ELR (cell line): Measurements from ENCODE around the gene SERPINE2.

Experiments used
- DNase-seq: peaks from one replicate; pipeline ENCODE4 v3.0.0-alpha.2; 2015; ENCODE audit warnings: low read depth

SERPINE2 gene

DNA sequence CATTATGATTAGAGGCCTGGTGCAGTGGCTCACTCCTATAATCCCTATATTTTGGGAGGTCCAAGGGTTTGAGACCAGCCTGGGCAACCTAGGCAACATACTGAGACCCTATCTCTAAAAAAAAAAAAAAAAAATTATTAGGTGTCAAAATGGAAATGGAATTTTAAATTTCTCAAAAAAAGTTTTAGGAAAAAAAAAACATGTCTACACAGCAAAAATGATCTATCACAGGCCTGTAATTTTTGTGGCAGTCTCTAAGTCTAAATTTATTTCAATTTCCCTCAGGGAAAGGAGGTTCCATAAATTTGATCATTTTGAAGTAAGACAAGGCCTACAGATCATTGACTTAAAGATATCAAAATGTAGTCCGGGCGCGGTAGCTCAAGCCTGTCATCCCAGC, 65.5 kb downstream of the SERPINE2 start:
- no peak for DNase-seq

DNA sequence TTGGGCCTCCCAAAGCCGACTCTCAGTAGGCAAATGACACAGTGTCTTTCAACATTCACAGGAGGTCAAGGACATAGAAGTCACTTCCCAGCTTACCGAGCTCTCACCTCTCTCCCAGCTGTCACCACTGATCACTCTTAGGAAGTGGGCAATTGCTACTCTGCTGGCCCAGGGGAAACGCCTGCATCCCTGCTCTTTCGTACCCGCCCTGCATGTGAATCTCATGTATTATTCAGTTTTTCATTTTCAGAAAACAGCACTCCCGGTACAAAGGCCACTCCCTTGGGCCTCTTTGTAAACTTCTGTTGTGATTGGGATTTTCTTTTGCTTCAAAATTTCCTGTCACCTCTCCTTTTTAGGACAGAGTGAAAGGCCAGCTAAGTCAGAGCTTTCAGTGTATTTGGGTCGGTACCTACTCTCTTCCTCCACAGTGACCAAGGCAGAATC, 66.4 kb downstream of the SERPINE2 start:
- DNase-seq: no peak

GRCh38 chr2:223971731-223972130, 67.4 kb downstream of the SERPINE2 start:
- DNase-seq: no peak

GRCh38 chr2:223970343-223971128, 68.5 kb downstream of the SERPINE2 start:
- peak; percentile 75 for DNase-seq

- DNase-seq: peak; percentile 61
These were observed 69.2 kb downstream of the SERPINE2 start for GRCh38 chr2:223969856-223970255.

DNA sequence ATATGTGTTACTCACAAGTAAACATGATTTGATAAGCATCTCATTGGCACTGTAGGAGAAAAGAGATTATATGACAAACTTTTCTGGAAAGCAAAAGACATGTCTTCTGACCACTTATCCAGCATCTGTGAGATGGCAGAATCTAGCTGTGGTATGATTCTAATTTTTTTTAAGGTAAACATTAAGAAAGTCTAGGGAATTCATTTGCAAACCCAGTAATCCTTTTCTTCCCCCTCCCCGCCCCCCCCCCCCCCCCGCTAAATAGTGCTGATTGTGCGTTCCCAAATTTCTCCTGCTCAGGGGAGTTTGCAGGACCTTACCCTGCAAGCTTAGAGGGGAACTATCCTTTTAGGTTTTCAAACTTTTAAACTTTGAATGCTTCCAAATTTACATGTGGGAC, 69.8 kb downstream of the SERPINE2 start:
- DNase-seq: no peak

- peak; percentile 69 for DNase-seq
These were observed 71.1 kb downstream of the SERPINE2 start for GRCh38 chr2:223967981-223968380.

DNA sequence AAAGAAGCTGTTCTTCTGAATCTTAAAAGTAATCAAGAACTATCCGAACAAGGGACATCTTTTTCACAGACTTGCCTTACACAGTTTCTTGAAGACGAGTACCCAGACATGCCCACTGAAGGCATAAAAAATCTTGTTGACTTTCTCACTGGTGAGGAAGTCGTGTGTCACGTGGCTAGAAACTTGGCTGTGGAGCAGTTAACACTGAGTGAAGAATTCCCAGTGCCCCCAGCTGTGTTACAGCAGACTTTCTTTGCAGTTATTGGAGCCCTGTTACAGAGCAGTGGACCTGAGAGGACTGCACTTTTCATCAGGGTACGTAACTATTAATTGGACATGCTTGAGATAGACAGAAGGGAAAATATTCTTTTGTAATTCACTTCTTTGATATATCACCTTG, 79.4 kb downstream of the SERPINE2 start:
- no peak for DNase-seq

DNA sequence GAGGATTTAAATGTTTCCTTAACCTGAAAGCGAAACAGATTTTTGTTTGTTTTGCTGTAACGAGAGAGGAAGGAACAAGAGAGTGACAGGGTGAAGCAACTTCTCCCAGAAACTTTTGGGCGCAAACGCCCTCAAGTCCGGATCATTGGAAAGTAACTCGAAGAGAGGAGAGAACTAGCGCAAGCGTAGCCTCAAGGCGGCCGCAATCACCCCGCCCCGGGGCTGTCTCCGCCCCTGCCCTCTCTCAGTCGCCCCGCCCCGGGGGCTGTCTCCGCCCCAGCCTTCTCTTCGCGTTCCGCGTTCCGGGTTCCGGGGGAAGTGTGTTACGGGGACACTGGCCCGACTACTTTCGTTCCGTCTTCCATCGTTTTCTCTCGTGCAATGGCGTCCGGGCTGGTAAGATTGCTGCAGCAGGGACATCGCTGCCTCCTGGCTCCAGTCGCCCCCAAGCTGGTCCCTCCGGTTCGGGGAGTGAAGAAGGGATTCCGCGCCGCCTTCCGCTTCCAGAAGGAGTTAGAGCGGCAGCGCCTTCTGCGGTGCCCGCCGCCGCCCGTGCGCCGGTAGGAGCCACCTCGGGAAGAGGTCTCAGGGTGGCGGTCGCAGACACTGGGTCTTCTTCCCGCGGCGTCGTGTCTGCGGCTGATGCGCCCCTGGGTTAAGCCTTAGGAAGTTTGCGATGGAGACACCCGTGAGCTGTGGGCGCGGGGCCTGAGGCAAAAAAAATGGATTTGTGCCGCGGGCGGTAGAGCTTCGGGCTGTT, 81.8 kb downstream of the SERPINE2 start, which contains the start of gene MRPL44:
Gene MRPL44, plus strand, starts transcription at position 372 of the 760 bp plus-strand sequence. Its CDS starts 10 bp downstream, at position 382.
- peak; percentile 98 for DNase-seq

GRCh38 chr2:223956300-223956699, 82.8 kb downstream of the SERPINE2 start:
- DNase-seq: no peak

GRCh38 chr2:223954401-223954800, 84.7 kb downstream of the SERPINE2 start:
- peak; percentile 90 for DNase-seq

DNA sequence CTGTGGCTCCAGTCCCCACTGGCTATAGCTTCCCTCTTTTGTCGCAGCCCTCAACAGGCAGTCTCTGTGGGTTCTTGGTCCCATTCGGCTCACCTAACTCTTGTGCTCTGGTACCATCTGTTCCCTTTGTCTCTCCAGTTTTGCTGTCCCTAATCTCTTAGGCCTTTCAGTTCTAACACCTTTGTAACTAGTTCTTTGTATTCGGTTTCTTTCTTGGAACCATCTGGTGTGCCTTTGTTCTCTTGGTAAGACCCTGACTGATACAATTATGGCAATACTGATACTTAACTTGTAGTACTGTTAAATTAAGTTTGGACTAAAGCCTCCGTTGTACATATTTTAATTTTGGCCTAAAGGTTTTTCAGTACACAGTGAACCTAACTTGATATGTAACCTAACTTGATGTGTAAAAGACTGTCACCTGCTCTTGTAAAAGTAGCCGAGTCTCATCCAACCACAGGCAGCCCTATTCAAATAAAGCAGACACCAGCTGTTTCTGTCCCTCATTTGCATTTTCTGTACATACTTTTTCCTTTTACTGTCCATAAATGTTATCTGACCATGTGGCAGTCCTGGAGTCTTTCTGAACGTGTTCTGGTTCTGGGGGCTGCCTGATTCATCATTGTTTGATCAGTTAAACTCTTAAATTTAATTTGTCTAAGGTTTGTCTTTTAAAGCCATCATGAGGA, 86.7 kb downstream of the SERPINE2 start:
- DNase-seq: no peak

DNA sequence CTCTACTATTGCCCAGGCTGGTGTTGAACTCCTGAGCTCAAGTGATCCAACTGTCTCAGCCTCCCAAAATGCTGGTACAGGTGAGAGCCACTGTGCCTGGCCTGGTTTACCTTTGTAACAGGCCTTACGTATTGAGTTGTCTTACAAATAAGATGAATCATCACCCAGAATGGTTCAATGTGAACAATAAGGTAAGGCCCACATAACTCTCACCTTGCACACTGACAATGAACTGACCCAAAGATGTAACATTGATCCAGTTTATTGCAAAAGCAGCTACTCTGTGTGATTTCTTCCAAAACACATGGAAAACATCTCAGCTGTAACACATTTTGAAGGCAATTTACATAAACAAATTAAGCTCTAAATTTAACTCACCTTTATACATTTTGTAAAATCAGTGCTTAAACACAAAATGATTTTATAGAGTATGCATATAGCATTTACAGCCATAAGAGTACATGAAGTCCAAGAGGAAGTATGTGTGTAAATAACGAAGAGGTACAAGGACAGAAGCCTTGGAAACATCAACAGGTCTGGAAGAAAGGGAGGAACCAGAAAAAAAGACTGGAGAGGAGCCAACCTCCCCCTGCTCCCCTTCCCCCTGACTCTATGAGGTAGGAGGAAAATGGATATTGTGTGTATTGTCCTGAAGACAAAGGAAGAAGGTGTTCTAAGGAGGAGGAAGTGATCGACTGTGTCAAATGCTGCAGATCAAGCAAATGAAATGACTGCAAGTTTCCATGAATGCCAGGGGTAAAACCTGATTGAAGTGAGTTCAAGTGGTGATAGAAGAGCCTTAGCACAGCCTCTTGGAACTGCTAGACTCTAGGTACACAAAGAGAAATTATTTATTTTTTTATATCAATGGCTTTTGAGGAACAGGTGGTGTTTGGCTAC, 88.4 kb downstream of the SERPINE2 start:
- DNase-seq: no peak

DNA sequence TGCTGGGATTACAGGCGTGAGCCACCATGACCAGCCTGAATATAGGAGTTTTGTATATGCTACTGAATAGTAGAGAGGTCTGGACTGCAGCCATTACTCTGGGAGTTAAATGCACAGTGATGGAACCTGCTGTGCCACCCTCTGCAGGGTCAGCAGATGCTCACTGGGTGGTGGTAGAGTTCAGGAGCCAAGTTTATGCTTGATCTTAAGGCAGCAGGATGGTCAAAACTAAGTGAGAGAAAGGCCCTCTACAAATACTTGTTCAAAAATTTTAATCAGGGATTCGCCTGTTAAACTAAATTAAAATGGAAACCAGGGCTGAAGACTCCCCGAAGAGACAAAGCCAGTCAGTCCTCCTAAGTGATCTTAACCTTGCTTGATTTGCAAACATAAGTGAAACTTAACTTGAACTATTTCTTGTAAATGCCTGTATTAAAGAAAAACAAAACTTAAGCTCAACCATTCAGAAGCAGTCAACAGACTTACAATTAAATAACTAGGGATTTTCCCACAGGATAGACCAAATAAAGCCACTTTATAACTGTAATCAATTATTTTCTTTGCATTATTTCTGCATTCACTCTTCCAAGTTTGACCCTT, 89.7 kb downstream of the SERPINE2 start:
- no peak for DNase-seq

DNA sequence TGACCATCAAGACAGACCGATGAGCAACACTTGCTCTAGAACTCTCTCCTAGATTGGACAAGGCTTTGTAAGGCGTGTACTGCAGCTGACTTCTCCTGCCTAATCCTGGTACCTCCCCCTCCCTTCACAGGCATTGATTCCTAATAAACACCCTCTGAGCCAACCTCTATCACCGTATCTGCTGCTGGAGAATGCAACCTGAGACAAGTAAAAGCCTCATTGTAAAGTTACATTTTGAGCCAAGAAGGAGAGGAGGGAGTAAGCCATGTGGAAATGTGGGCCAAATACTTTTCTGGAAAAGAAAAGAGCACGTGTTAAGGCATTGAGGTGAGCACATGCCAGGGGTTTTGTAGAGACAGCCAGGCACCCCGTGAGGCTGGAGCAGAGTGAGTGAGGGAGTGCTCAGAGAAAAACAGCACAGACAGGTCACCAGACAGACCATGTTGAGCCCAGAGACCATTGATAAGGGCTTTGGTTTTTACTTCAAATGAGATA, 91.3 kb downstream of the SERPINE2 start:
- no peak for DNase-seq

GRCh38 chr2:223945755-223946154, 93.3 kb downstream of the SERPINE2 start:
- no peak for DNase-seq

DNA sequence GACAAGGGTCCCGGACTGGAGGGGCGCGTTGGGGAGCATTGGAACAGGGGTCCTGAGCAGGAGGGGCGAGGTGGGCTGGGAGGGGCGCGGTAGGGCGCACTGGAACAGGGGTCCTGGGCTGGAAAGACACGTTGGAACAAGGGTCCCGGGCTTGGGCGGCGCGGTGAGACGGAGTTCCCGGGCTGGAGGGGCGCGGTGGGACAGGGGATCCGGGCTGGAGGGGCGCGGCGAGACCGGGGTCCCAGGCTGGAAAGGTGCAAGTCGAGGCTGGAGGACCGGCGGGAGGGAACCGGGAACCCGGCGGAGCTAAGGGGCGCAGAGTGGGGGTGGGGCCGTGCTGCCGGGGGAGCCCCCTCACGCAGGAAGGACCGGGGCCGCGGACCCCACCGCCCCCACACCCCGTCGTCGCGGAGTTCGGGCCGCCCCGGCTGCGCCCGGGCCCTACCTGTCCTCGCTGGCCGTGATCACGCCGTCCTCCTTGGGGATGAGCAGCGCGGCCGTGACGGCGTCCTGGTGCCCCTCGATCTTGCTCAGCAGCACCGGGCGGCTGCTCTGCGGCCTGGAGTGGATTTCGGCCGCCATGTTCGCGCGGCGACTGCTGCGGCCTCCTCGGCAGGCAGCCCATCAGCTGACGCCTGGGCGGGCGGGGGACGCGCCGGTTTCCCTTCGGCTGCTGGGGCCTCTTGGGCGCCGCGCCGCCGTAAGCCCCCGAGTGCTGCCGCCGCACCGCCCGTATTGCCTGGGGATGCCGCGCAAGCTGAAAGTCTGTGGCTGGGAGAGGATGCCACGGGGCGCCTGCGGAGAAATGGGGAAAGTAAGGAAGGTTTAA, 94.2 kb downstream of the SERPINE2 start, which contains the start of gene WDFY1:
Gene WDFY1, minus strand, starts transcription at position 633 of the 829 bp plus-strand sequence. Its CDS starts 51 bp downstream, at position 582.
- peak; percentile 90 for DNase-seq

GRCh38 chr2:223944166-223944702, 94.9 kb downstream of the SERPINE2 start:
- peak; percentile 52 for DNase-seq

DNA sequence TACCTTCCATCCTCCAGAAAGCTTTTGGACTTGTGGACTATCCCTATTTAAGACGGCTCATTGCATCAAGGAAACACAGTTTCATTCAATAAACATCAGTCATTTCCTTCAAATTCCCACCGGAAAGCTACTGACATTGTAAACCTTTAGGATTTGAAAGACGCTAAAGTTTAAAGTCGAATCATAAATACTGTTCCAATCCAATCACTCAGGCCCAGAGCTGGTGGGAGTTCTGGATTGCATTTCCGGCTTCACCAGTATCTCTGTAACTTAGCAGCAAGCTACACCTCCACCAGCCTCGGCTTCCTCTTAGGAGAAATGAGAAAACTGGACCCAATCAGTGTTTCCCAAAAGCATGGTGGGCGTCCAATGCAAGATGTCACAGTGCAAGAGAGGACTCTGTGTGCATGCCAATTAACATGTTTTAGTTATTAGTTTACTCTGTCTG, 95.5 kb downstream of the SERPINE2 start:
- DNase-seq: peak; percentile 83
